Right atrium auricular region (tissue), 2 donors: ENCODE results near the gene NAE1. TPM values are rescaled to one million over a fixed set of nuclear protein-coding genes. Genes with fewer than 3 reads are reported as not detected.
"Not testable (repeated sequence)": the region's sequence is repeated elsewhere in the genome, so short reads cannot be mapped to it uniquely, and the experiment has no call there.

Experiments
- DNase-seq: peaks from one replicate; pipeline ENCODE4 v3.0.0-alpha.2; 2019; ENCODE audit warnings: low spot score
- H3K27ac ChIP-seq, 2 donors: fragments of 200-600 bp; sonication (generic); 1 replicate in 1 of 2; 2 replicates in 1 of 2; pipeline ENCODE4 v1.5.1; 2016 to 2019
- H3K27me3 ChIP-seq, 2 donors: fragments of 200-600 bp; sonication (generic); one replicate each; pipeline versions ENCODE4 v1.5.1 to v1.6.0; 2017 to 2019
- H3K36me3 ChIP-seq: fragments of 200-600 bp; sonication (generic); one replicate; pipeline ENCODE4 v1.5.1; 2016
- H3K4me1 ChIP-seq, 2 donors: fragments of 200-600 bp; sonication (generic); one replicate each; pipeline versions ENCODE4 v1.5.1 to v1.6.0; 2017 to 2019
- H3K4me3 ChIP-seq, 2 donors: fragments of 200-600 bp; sonication (generic); 1 replicate in 1 of 2; 2 replicates in 1 of 2; pipeline ENCODE4 v1.5.1; 2017 to 2019; ENCODE audit warnings: mild to moderate bottlenecking in 1 of 2, moderate library complexity in 1 of 2
- H3K9me3 ChIP-seq, 2 donors: fragments of 200-600 bp; sonication (generic); one replicate each; pipeline ENCODE4 v1.5.1; 2019
- CTCF ChIP-seq, 2 donors: fragments of 200-600 bp; sonication (generic); IDR thresholded peaks; one replicate each; pipeline ENCODE4 v1.5.1; 2019; ENCODE audit warnings: antibody characterized with exemption in 2 of 2
- total RNA-seq, 2 donors: library from RNA; depleted of rRNA; stranded (reverse); fragments of >200 nt; gene quantifications; one replicate each; pipeline ENCODE4 v1.1.0, GENCODE V29; 2016

The NAE1 gene
- total RNA-seq, 2 donors from 2014 or later: 25.6 to 27.3 TPM

- no peak for DNase-seq
Measured at GRCh38 chr16:66800856-66801255, 29.9 kb downstream of the NAE1 start.

GRCh38 chr16:66798161-66798560 lies 32.6 kb downstream of the NAE1 start:
- no peak overlapping the region for H3K4me3 ChIP-seq
- H3K27me3 ChIP-seq: no peaks in the 10 kb centered on the region
- no peak overlapping the region for H3K27ac ChIP-seq
- peaks cover 20% of the 10 kb centered on the region for H3K36me3 ChIP-seq
- no peak for TF ChIP-seq CTCF (IDR thresholded peaks at IDR 0.05)
- H3K4me1 ChIP-seq: no peaks in the 10 kb centered on the region
- no peaks in the 10 kb centered on the region for H3K9me3 ChIP-seq
- no peak for DNase-seq

More at GRCh38 chr16:66800856-66801255, 29.9 kb downstream of the NAE1 start:
- H3K36me3 ChIP-seq: peaks cover 45% of the 10 kb centered on the region
- H3K4me3 ChIP-seq: no peak overlapping the region
- H3K27me3 ChIP-seq: no peaks in the 10 kb centered on the region
- H3K27ac ChIP-seq: no peak overlapping the region
- no peaks in the 10 kb centered on the region for H3K9me3 ChIP-seq
- H3K4me1 ChIP-seq: no peaks in the 10 kb centered on the region
- no peak for TF ChIP-seq CTCF (IDR thresholded peaks at IDR 0.05)

GRCh38 chr16:66793984-66794383 lies 36.8 kb downstream of the NAE1 start:
- not testable (repeated sequence) for H3K27ac ChIP-seq, H3K36me3 ChIP-seq, H3K9me3 ChIP-seq, H3K4me1 ChIP-seq, H3K4me3 ChIP-seq, DNase-seq, H3K27me3 ChIP-seq

- no peak for DNase-seq
Measured at GRCh38 chr16:66790130-66790733, 40.5 kb downstream of the NAE1 start.

GRCh38 chr16:66787427-66787826 lies 43.3 kb downstream of the NAE1 start:
- Histone ChIP-seq H3K36me3 (no peaks in the 10 kb centered on the region), H3K4me1 (no peaks in the 10 kb centered on the region), H3K9me3 (no peaks in the 10 kb centered on the region), H3K4me3 (no peak overlapping the region), H3K27me3 (no peaks in the 10 kb centered on the region), H3K27ac (no peak overlapping the region)
- no peak for TF ChIP-seq CTCF (IDR thresholded peaks at IDR 0.05)
- DNase-seq: no peak

More at GRCh38 chr16:66790130-66790733, 40.5 kb downstream of the NAE1 start:
- Histone ChIP-seq H3K9me3 (no peaks in the 10 kb centered on the region), H3K27ac (no peak overlapping the region), H3K36me3 (no peaks in the 10 kb centered on the region), H3K4me3 (no peak overlapping the region), H3K4me1 (no peaks in the 10 kb centered on the region), H3K27me3 (no peaks in the 10 kb centered on the region)
- TF ChIP-seq CTCF (IDR thresholded peaks at IDR 0.05): no peak

- DNase-seq: no peak
- no peaks in the 10 kb centered on the region for H3K4me1 ChIP-seq
- no peak for TF ChIP-seq CTCF (IDR thresholded peaks at IDR 0.05)
- no peaks in the 10 kb centered on the region for H3K27me3 ChIP-seq
- no peaks in the 10 kb centered on the region for H3K36me3 ChIP-seq
- no peaks in the 10 kb centered on the region for H3K9me3 ChIP-seq
- no peak overlapping the region for H3K27ac ChIP-seq
- H3K4me3 ChIP-seq: no peak overlapping the region
Measured at GRCh38 chr16:66786551-66786950, 44.2 kb downstream of the NAE1 start.
